Measurements from ENCODE around the gene USP9X. TPM values are rescaled to one million over a fixed set of nuclear protein-coding genes. Genes with fewer than 3 reads are reported as not detected.

The USP9X gene
- total RNA-seq, 6 experiments from 2014 or later: 54.1 to 73.0 (median 60.9) TPM

- no peak overlapping the region for H3K4me3 Mint-ChIP-seq
- TF ChIP-seq, protein P1, sequence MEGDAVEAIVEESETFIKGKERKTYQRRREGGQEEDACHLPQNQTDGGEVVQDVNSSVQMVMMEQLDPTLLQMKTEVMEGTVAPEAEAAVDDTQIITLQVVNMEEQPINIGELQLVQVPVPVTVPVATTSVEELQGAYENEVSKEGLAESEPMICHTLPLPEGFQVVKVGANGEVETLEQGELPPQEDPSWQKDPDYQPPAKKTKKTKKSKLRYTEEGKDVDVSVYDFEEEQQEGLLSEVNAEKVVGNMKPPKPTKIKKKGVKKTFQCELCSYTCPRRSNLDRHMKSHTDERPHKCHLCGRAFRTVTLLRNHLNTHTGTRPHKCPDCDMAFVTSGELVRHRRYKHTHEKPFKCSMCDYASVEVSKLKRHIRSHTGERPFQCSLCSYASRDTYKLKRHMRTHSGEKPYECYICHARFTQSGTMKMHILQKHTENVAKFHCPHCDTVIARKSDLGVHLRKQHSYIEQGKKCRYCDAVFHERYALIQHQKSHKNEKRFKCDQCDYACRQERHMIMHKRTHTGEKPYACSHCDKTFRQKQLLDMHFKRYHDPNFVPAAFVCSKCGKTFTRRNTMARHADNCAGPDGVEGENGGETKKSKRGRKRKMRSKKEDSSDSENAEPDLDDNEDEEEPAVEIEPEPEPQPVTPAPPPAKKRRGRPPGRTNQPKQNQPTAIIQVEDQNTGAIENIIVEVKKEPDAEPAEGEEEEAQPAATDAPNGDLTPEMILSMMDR (IDR thresholded peaks at IDR 0.05): no peak
- H3K27me3 Mint-ChIP-seq (ENCODE audit: insufficient read depth): peaks cover 2% of the 10 kb centered on the region
- peaks cover 4% of the 10 kb centered on the region; the same call in 1 of the 2 replicates for H3K36me3 Mint-ChIP-seq (ENCODE audit: low read depth)
- no peaks in the 10 kb centered on the region for H3K9me3 Mint-ChIP-seq
- H3K27ac Mint-ChIP-seq: no peak overlapping the region
- peaks cover 2% of the 10 kb centered on the region; the same call in 1 of the 2 replicates for H3K4me1 Mint-ChIP-seq (ENCODE audit: low read depth)
- no peak for DNase-seq
Measured at GRCh38 chrX:41082783-41083182, 2.5 kb upstream of the USP9X start.

DNA sequence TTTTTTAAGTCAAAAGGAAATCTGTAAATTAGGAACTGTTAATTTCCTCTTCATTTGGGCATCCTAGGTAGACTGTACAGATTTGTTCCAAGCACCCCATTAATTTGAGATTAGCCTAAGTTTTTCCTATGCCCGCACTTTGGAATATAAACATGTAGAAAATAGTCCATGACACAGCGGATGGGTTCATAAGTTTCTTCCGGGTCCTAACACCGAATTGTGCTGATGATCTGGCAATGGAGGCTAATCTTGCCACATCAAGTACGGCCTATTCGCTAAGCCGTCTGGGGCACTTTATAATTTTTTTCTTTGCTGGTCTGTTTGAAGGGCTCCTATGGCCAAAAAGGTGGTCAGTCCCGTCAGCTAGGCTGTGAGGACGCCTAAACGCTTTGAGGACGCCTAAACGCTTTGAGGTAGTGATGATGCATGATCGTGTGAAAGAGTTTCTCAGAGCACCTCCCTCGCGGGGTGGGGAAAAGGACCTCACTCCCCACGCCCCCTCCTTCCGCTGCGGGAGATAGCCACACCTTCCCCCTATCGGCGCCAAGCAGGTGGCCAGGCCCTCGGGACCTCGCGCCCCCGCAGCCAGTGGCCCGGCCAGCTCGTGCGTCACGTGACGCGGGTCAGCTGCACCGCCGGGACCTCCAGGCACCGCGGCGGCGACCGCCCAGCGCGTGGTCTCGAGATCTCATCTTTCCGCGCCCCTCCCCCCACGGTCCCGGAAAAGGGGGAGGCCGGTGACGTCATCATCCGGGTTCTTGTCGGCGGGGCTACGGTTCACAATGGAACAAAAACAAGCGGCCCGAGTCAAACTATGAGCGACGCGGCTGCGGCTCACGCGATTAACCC is 977 bp upstream of the USP9X start:
- DNase-seq: peak; percentile 91
- peak overlapping the region; percentile 96 for H3K4me3 Mint-ChIP-seq
- peak overlapping the region; percentile 99 for H3K27ac Mint-ChIP-seq
- peaks cover 2% of the 10 kb centered on the region; the same call in 1 of the 2 replicates for H3K27me3 Mint-ChIP-seq (ENCODE audit: insufficient read depth)
- peaks cover 17% of the 10 kb centered on the region for H3K4me1 Mint-ChIP-seq (ENCODE audit: low read depth)
- H3K36me3 Mint-ChIP-seq (ENCODE audit: low read depth): peaks cover 13% of the 10 kb centered on the region; the same call in 1 of the 2 replicates
- TF ChIP-seq, protein P1 (IDR thresholded peaks at IDR 0.05): no peak; the same call in 1 of the 2 replicates
- H3K9me3 Mint-ChIP-seq: no peaks in the 10 kb centered on the region

DNA sequence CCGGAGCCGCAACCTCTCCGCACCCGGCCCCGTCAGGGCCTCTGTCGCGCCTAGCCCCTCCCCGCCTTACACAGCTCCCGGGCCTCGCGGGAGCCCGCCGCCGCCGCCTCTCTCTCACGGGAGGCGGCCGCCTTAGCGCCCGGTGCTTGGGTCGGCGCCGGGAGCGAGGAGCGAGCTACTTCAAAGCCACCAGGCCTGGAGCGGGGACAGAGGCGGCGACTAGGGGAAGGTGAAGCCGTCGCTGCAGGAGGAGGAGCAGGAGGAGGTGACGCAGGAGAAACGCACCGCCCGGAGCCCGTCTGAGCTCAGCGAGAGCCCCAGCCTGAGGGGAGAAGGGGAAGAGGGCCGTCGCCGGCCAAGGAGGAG is 250 bp downstream of the USP9X start:
- peak overlapping the region; percentile 86 for H3K27ac Mint-ChIP-seq
- TF ChIP-seq, protein P1 (IDR thresholded peaks at IDR 0.05): no peak
- peaks cover 3% of the 10 kb centered on the region; the same call in 1 of the 2 replicates for H3K27me3 Mint-ChIP-seq (ENCODE audit: insufficient read depth)
- H3K4me1 Mint-ChIP-seq (ENCODE audit: low read depth): peaks cover 29% of the 10 kb centered on the region
- peaks cover 13% of the 10 kb centered on the region; the same call in 1 of the 2 replicates for H3K36me3 Mint-ChIP-seq (ENCODE audit: low read depth)
- no peak for DNase-seq
- peak overlapping the region; percentile 96 for H3K4me3 Mint-ChIP-seq
- H3K9me3 Mint-ChIP-seq: no peaks in the 10 kb centered on the region

GRCh38 chrX:41085878-41086626 is 807 bp downstream of the USP9X start:
- TF ChIP-seq, protein P1 (IDR thresholded peaks at IDR 0.05): no peak
- peaks cover 13% of the 10 kb centered on the region; the same call in 1 of the 2 replicates for H3K36me3 Mint-ChIP-seq (ENCODE audit: low read depth)
- H3K4me1 Mint-ChIP-seq (ENCODE audit: low read depth): peaks cover 35% of the 10 kb centered on the region
- H3K27me3 Mint-ChIP-seq (ENCODE audit: insufficient read depth): peaks cover 3% of the 10 kb centered on the region; the same call in 1 of the 2 replicates
- no peak for DNase-seq
- no peaks in the 10 kb centered on the region for H3K9me3 Mint-ChIP-seq
- H3K4me3 Mint-ChIP-seq: peak overlapping the region; percentile 96
- H3K27ac Mint-ChIP-seq: peak overlapping the region; percentile 86

DNA sequence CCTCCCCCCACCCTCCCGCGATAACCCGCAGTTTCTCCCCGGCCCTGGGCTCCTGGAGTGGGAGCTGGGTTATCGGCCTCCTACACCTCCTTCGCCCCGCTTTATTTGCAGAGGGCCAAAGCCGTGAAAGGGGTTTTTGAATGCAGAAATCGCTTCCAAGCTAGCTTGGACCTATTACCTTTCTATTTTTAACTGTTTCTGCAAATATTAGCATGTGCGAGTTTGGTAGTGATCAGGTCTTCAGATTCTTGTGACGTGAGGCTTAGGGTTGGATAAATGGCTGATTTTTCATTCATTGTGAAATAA is 1.3 kb downstream of the USP9X start:
- Mint-ChIP-seq H3K4me3 (peak overlapping the region; percentile 96), H3K27me3 (ENCODE audit: insufficient read depth) (peaks cover 3% of the 10 kb centered on the region; the same call in 1 of the 2 replicates), H3K9me3 (no peaks in the 10 kb centered on the region), H3K4me1 (ENCODE audit: low read depth) (peaks cover 40% of the 10 kb centered on the region), H3K36me3 (ENCODE audit: low read depth) (peaks cover 13% of the 10 kb centered on the region; the same call in 1 of the 2 replicates), H3K27ac (peak overlapping the region; percentile 76)
- DNase-seq: peak; percentile 11
- TF ChIP-seq, protein P1 (IDR thresholded peaks at IDR 0.05): no peak
